Right lobe of liver (tissue), 6 donors: ENCODE results near the gene NPIPB6. TPM values are rescaled to one million over a fixed set of nuclear protein-coding genes. Genes with fewer than 3 reads are reported as not detected.

Experiments
- ATAC-seq, 4 donors: fragments of 200-7000 bp; cut with Tn5 transposase; one replicate each; pipeline ENCODE4 v1.9.1; 2020; ENCODE audit warnings: mild to moderate bottlenecking in 4 of 4, moderate library complexity in 4 of 4
- DNase-seq, 3 donors: peaks; one replicate each; pipeline ENCODE4 v3.0.0-alpha.2; 2020
- H3K27ac ChIP-seq, 3 donors: fragments of 200-600 bp; one replicate each; pipeline ENCODE4 v1.8.0; 2022
- H3K27me3 ChIP-seq, 2 donors: fragments of 200-600 bp; one replicate each; pipeline ENCODE4 v1.8.0; 2022
- H3K36me3 ChIP-seq, 4 donors: fragments of 200-600 bp; sonication (generic) in 1 of 4; one replicate each; pipeline versions ENCODE4 v1.5.1 to v1.8.0; 2017 to 2022; ENCODE audit warnings: control low read depth in 1 of 4
- H3K4me1 ChIP-seq, 4 donors: fragments of 200-600 bp; sonication (generic) in 1 of 4; one replicate each; pipeline versions ENCODE4 v1.5.1 to v1.8.0; 2017 to 2022; ENCODE audit warnings: control low read depth in 1 of 4
- H3K4me3 ChIP-seq, 3 donors: fragments of 200-600 bp; one replicate each; pipeline ENCODE4 v1.8.0; 2022
- H3K9me3 ChIP-seq, 4 donors: fragments of 200-600 bp; sonication (generic) in 1 of 4; one replicate each; pipeline versions ENCODE4 v1.5.1 to v1.8.0; 2017 to 2022; ENCODE audit warnings: control low read depth in 1 of 4
- POLR2A ChIP-seq: fragments of 450-650 bp; IDR thresholded peaks from one replicate; pipeline ENCODE4 v1.6.1; 2017; ENCODE audit warnings: antibody characterized with exemption, mild to moderate bottlenecking
- WGBS: methylation state at CpG from one replicate; pipeline ENCODE4 v1.1.6; 2018; ENCODE audit warnings: low coverage, low lambda C conversion rate; ENCODE audit not compliant: insufficient coverage; ENCODE audit errors: missing lambda C conversion rate; 5-methylcytosine and 5-hydroxymethylcytosine counted together
- intact Hi-C, 2 donors: fragments of 100-400 bp; cut with DNase I; formaldehyde crosslinking; loops; one replicate each; pipeline versions ENCODE4 v1.11.2 to v1.14.1; 2022
- total RNA-seq, 6 experiments: library from RNA; depleted of rRNA in 2 of 6; stranded (reverse); fragments of >200 nt in 2 of 6; fragmentation: NEBNext Ultra II Directional in 3 of 6; extraction: Animal tissue kit (Norgen Biotek cat#: 25700) in 3 of 6; gene quantifications; one replicate each; pipeline versions ENCODE4 v1.1.0 to v1.2.4, GENCODE V29; 2016 to 2023
- TF ChIP-seq, protein P1 (sequence below), 4 donors: fragments of 200-600 bp in 3 of 4; fragments of 450-650 bp in 1 of 4; IDR thresholded peaks; one replicate each; pipeline versions ENCODE4 v1.5.1 to v1.8.0; 2016 to 2022; ENCODE audit warnings: antibody characterized with exemption in 4 of 4, mild to moderate bottlenecking in 2 of 4
- donor health status: DM: no; HTN: yes; CAD: no.
- donor health status: DM: no; HTN: no; CAD: no.
- donor health status: DM: no; HTN: no; CAD: no.
- donor health status: DM: no; HTN: yes; CAD: no.
- donor health status: DM: no; HTN: yes; CAD: no.

NPIPB6 gene
- total RNA-seq, 6 experiments from 2014 or later, result 0.47 to 2.4 (median 0.72) TPM; not detected in 2

GRCh38 chr16:28317040-28317880 lies 46.0 kb downstream of the NPIPB6 start:
- intact Hi-C loops, result loop anchor here (2.0 to 5.0 kb wide), 2 partner anchors 38 to 40 kb away; no protein-coding TSS in a partner anchor
- Histone ChIP-seq H3K27me3 (no peaks in the 10 kb centered on the region), H3K27ac (no peak overlapping the region), H3K36me3 (no peaks in the 10 kb centered on the region), H3K4me1 (no peaks in the 10 kb centered on the region), H3K4me3 (no peak overlapping the region), H3K9me3 (no peaks in the 10 kb centered on the region)
- ATAC-seq (peak; percentile 66 to 87 (median 85)), DNase-seq (peak in 2 of 3 donors; percentile 63 to 64)
- WGBS, result 54% methylated on average over 9 of the region's 22 CpGs
- TF ChIP-seq, protein P1, sequence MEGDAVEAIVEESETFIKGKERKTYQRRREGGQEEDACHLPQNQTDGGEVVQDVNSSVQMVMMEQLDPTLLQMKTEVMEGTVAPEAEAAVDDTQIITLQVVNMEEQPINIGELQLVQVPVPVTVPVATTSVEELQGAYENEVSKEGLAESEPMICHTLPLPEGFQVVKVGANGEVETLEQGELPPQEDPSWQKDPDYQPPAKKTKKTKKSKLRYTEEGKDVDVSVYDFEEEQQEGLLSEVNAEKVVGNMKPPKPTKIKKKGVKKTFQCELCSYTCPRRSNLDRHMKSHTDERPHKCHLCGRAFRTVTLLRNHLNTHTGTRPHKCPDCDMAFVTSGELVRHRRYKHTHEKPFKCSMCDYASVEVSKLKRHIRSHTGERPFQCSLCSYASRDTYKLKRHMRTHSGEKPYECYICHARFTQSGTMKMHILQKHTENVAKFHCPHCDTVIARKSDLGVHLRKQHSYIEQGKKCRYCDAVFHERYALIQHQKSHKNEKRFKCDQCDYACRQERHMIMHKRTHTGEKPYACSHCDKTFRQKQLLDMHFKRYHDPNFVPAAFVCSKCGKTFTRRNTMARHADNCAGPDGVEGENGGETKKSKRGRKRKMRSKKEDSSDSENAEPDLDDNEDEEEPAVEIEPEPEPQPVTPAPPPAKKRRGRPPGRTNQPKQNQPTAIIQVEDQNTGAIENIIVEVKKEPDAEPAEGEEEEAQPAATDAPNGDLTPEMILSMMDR (IDR thresholded peaks at IDR 0.05), result peak; percentile 82 to 95 (median 91)
- no peak for TF ChIP-seq POLR2A

- Histone ChIP-seq H3K9me3 (no peaks in the 10 kb centered on the region), H3K27me3 (no peaks in the 10 kb centered on the region), H3K36me3 (no peaks in the 10 kb centered on the region), H3K4me3 (no peak overlapping the region), H3K4me1 (no peaks in the 10 kb centered on the region), H3K27ac (no peak overlapping the region)
- no peak for ATAC-seq
- peak in 1 of 3 donors; percentile 14 for DNase-seq
- intact Hi-C loops, result loop anchor here (2.0 to 5.0 kb wide), 2 partner anchors 37 to 39 kb away; no protein-coding TSS in a partner anchor
- no peak for TF ChIP-seq POLR2A
- TF ChIP-seq, protein P1 (IDR thresholded peaks at IDR 0.05), result no peak
- WGBS, result 60% methylated on average over 2 of the region's 6 CpGs
Measured at GRCh38 chr16:28316054-28316453, 47.3 kb downstream of the NPIPB6 start.

DNA sequence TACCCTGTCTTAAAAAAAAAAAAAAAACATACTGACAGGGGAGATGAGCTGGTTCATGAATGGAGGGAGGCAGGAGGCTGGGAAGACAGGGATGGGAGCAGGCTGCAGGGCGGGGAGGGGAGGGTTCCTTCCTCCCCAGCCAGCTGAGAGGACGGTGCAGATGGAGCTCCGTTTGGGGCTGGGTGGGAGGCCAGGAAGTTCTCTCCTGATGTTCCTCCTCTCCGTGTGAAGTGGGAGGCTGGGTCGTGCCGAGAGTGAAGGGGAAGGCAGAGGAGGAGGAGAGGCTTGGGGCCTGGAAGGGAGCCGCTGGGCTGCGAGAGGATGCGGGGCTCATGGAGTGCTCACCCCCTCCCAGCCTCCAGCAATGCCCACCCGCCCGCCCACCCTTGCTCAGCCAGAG lies 49.7 kb downstream of the NPIPB6 start:
- Histone ChIP-seq H3K4me3 (no peak overlapping the region), H3K27me3 (no peaks in the 10 kb centered on the region), H3K36me3 (no peaks in the 10 kb centered on the region), H3K27ac (no peak overlapping the region), H3K9me3 (no peaks in the 10 kb centered on the region), H3K4me1 (no peaks in the 10 kb centered on the region)
- TF ChIP-seq POLR2A, result no peak
- TF ChIP-seq, protein P1 (IDR thresholded peaks at IDR 0.05), result no peak
- 63% methylated on average over 6 of the region's 11 CpGs for WGBS
- DNase-seq (peak in 1 of 3 donors; percentile 36), ATAC-seq (no peak)
- intact Hi-C loops, result no loop called here

- WGBS, result 87% methylated on average over 10 of the region's 10 CpGs
- intact Hi-C loops, result no loop called here
- ATAC-seq (no peak), DNase-seq (no peak)
- no peak overlapping the region for H3K27ac ChIP-seq
- no peaks in the 10 kb centered on the region for H3K27me3 ChIP-seq
- no peak for TF ChIP-seq POLR2A
- TF ChIP-seq, protein P1 (IDR thresholded peaks at IDR 0.05), result no peak
- H3K9me3 ChIP-seq, result no peaks in the 10 kb centered on the region
- H3K4me3 ChIP-seq, result no peak overlapping the region
- H3K4me1 ChIP-seq, result peaks cover 0 to 7% (median 0%) of the 10 kb centered on the region in 4 donors
- H3K36me3 ChIP-seq, result no peaks in the 10 kb centered on the region
Measured at GRCh38 chr16:28312327-28312726, 51.0 kb downstream of the NPIPB6 start.
